Coronary artery (tissue), 2 donors: Measurements from ENCODE around the gene MROH7.

ENCODE experiments used
- DNase-seq: peaks from one replicate; pipeline ENCODE4 v3.0.0-alpha.2; 2017; ENCODE audit warnings: low spot score
- H3K27ac ChIP-seq, 2 donors: fragments of 200-600 bp; sonication (generic); one replicate each; pipeline ENCODE4 v1.5.1; 2016 to 2019
- H3K4me3 ChIP-seq: fragments of 200-600 bp; sonication (generic); 2 replicates; pipeline ENCODE4 v1.5.1; 2016; ENCODE audit warnings: mild to moderate bottlenecking, moderate library complexity
- CTCF ChIP-seq: fragments of 200-600 bp; sonication (generic); IDR thresholded peaks from one replicate; pipeline ENCODE4 v1.5.1; 2019; ENCODE audit warnings: antibody characterized with exemption

The MROH7 gene

DNA sequence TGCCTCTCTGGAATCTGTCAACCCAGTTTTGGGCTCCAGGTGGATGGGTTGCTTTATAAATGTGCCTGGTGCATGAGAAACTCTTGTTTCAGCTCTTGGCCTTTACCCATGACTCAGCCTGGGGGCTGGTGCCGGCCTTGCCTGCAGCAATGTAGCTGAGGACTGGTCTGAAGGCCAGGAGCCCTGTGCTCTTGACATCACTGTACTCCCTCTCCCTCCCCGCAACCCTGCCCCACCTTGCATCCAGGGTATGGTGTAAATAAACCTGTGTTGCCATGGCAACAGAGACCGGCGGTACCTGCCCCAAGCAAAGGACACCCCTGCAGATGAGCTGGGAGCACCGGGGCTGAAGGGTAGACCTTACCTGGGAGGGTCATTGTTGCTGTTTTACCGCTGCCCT, 31.5 kb upstream of the MROH7 start:
- peak; percentile 43 for DNase-seq

DNA sequence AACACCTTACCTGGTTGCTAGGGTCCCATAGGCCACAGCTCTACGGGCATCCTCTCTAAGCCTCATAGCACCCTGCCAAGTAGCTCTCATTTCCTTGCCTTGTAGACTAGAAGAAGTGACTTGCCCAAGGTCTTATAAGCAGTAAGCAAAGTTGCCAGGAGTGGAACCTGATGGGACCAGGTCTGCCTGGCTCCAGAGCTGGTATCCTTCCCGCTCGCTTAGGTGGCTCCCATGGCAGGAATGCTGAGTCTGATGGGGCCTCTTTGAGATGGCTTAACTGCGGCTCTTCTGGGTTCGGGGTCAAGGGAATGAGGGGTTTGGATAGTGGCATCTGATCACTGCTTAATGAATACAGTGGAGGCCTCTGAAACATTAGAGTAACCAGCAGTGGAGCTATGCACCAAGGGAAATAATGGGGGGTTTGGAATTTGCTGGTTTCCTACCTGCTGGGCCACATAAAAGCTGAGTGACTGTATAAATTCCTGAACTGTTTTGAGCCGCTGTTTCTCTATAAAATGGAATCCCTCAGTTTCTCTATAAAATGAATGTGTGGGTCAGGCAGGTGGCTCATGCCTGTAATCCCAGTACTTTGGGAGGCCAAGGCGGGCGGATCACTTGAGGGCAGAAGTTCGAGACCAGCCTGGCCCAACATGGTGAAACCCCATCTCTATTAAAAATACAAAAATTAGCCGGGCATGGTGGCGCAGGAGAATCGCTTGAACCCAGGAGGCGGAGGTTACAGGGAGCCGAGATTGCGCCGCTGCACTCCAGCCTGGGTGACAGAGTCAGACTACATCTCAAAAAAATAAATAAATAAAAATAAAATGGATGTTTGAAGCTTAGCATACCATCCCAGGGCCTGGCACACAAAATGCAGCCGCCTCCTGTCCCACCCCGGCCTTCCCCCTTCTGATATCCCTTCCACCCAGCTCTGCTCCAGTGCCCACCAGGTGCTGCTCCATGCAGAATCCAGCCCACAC, 30.7 kb upstream of the MROH7 start:
- no peak for TF ChIP-seq CTCF
- no peak overlapping the region for H3K27ac ChIP-seq
- peak; percentile 45 for DNase-seq
- H3K4me3 ChIP-seq: no peak overlapping the region

More for the DNA sequence above, 31.5 kb upstream of the MROH7 start:
- no peak for TF ChIP-seq CTCF
- Histone ChIP-seq H3K4me3 (no peak overlapping the region), H3K27ac (no peak overlapping the region)

DNA sequence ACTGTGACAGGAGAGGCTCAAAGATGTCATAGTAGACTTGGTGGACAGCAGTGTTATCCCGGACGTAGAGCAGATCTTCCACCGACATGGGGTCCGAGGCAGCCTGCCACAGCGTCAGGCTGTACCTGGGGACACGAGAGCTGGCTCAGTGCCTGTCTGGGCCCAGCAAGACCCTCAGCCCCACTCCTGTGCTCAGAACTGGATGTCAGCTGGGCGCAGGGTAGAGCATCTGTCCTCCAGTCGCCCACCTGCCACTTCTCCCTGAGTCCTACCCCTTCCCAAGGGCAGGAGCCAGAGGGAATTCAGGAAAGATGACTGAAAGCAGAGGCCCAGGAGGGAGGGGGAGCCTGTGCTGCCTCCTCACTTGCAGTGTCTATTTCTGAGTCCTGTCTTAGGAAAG, 30.0 kb upstream of the MROH7 start:
- peak; percentile 50 for DNase-seq
- H3K4me3 ChIP-seq: no peak overlapping the region
- H3K27ac ChIP-seq: no peak overlapping the region
- TF ChIP-seq CTCF: no peak

- Histone ChIP-seq H3K4me3 (no peak overlapping the region), H3K27ac (no peak overlapping the region)
- DNase-seq: peak; percentile 12
- TF ChIP-seq CTCF: no peak
These were observed 27.6 kb upstream of the MROH7 start for GRCh38 chr1:54614024-54614423.

GRCh38 chr1:54614563-54614962, 27.0 kb upstream of the MROH7 start:
- Histone ChIP-seq H3K4me3 (no peak overlapping the region), H3K27ac (no peak overlapping the region)
- TF ChIP-seq CTCF: no peak
- peak; percentile 63 for DNase-seq

DNA sequence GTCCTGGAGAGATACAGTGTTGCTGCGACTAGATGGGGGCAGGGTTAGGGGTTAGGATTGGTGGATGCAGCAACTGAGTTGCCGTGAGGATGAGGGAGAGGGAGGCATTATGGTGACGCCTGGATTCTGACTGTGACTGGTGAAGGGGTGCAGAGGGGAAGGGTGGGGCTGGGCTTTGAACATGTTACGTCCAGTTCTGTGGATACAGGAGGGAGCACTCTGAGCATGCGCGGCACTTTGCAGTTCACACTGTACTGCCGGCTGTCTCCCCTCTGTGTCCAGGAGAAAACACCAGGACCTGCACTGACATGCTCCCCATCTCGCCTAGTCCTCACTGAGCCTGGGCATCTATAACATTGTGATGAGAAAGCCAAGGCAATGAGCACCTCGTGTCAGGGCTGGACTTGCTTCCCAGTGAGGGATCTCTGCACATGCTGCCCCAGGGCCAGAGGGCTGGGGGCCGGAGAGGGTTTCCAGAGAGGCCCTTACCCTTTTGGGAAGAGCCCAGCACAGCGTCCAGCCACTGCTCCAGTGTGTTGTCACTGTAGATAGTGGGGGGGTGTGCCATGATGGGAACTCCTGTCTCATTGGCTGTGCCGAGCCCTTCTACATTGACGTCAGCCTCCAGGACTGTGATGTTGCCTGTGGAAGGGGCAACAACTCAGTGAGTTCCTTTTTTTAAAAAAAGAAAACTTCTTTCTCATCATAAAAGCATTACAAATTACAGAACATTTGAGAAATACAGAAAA, 25.9 kb upstream of the MROH7 start:
- Histone ChIP-seq H3K4me3 (no peak overlapping the region), H3K27ac (no peak overlapping the region)
- peak; percentile 64 for DNase-seq
- TF ChIP-seq CTCF: no peak
